T-helper 2 cell treated with Interferon-gamma antibody and Interleukin-4, amounts not matched to agents 5 μg/mL and 100 μg/mL, for 36 hours (primary cell): ENCODE data around the gene ATP2B2.

Experiments used
- DNase-seq: peaks from one replicate; pipeline ENCODE4 v3.0.0; 2021; ENCODE audit warnings: low spot score
- H3K27ac Mint-ChIP-seq: one replicate; pipeline ENCODE4 v1.8.0; 2021; ENCODE audit warnings: mild to moderate bottlenecking, mixed read lengths
- H3K27me3 Mint-ChIP-seq: one replicate; pipeline ENCODE4 v1.8.0; 2021; ENCODE audit warnings: low read depth, mixed read lengths
- H3K36me3 Mint-ChIP-seq: one replicate; pipeline ENCODE4 v1.8.0; 2021; ENCODE audit warnings: low read depth, mixed read lengths
- H3K4me1 Mint-ChIP-seq: one replicate; pipeline ENCODE4 v1.8.0; 2021; ENCODE audit warnings: low read depth, mixed read lengths
- H3K4me3 Mint-ChIP-seq: one replicate; pipeline ENCODE4 v1.8.0; 2022; ENCODE audit warnings: mild to moderate bottlenecking, moderate library complexity, mixed read lengths
- H3K9me3 Mint-ChIP-seq: one replicate; pipeline ENCODE4 v1.8.0; 2021; ENCODE audit warnings: mixed read lengths

ATP2B2 gene

GRCh38 chr3:10457560-10457959 is 47.8 kb downstream of the ATP2B2 start:
- no peak overlapping the region for H3K27ac Mint-ChIP-seq

GRCh38 chr3:10456981-10457380 is 48.4 kb downstream of the ATP2B2 start:
- DNase-seq, result no peak
- Mint-ChIP-seq H3K27me3 (peaks cover 11% of the 10 kb centered on the region), H3K9me3 (no peaks in the 10 kb centered on the region), H3K4me1 (no peaks in the 10 kb centered on the region), H3K4me3 (no peak overlapping the region), H3K36me3 (no peaks in the 10 kb centered on the region), H3K27ac (no peak overlapping the region)

More at GRCh38 chr3:10457560-10457959, 47.8 kb downstream of the ATP2B2 start:
- Mint-ChIP-seq H3K4me3 (no peak overlapping the region), H3K36me3 (no peaks in the 10 kb centered on the region), H3K4me1 (no peaks in the 10 kb centered on the region), H3K27me3 (peaks cover 10% of the 10 kb centered on the region), H3K9me3 (no peaks in the 10 kb centered on the region)
- no peak for DNase-seq

DNA sequence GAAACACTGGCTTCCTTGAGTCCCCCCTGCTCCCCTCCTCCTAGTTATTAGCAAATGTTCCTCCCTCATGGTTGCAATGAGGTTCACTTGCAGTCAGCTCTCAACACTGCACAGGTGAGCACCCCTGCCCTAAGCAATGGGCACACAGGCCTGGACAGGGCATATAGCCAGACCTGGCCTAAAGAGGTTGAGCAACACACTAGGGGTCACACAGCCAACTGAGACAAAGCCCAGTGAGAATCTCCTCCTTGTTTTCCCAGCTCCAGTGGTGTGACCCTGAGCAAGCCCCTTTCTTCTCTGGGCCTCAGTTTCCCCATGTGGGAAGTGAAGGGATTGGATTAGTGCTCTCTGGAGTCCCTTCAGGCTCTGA is 49.9 kb downstream of the ATP2B2 start:
- H3K27ac Mint-ChIP-seq, result no peak overlapping the region

GRCh38 chr3:10454907-10455544 is 50.4 kb downstream of the ATP2B2 start:
- Mint-ChIP-seq H3K27me3 (peaks cover 13% of the 10 kb centered on the region), H3K36me3 (no peaks in the 10 kb centered on the region), H3K4me1 (no peaks in the 10 kb centered on the region), H3K27ac (no peak overlapping the region), H3K9me3 (no peaks in the 10 kb centered on the region), H3K4me3 (no peak overlapping the region)
- DNase-seq, result no peak

More for the DNA sequence above, 49.9 kb downstream of the ATP2B2 start:
- H3K36me3 Mint-ChIP-seq, result no peaks in the 10 kb centered on the region
- DNase-seq, result no peak
- no peak overlapping the region for H3K4me3 Mint-ChIP-seq
- H3K4me1 Mint-ChIP-seq, result no peaks in the 10 kb centered on the region
- no peaks in the 10 kb centered on the region for H3K9me3 Mint-ChIP-seq
- H3K27me3 Mint-ChIP-seq, result peaks cover 13% of the 10 kb centered on the region

DNA sequence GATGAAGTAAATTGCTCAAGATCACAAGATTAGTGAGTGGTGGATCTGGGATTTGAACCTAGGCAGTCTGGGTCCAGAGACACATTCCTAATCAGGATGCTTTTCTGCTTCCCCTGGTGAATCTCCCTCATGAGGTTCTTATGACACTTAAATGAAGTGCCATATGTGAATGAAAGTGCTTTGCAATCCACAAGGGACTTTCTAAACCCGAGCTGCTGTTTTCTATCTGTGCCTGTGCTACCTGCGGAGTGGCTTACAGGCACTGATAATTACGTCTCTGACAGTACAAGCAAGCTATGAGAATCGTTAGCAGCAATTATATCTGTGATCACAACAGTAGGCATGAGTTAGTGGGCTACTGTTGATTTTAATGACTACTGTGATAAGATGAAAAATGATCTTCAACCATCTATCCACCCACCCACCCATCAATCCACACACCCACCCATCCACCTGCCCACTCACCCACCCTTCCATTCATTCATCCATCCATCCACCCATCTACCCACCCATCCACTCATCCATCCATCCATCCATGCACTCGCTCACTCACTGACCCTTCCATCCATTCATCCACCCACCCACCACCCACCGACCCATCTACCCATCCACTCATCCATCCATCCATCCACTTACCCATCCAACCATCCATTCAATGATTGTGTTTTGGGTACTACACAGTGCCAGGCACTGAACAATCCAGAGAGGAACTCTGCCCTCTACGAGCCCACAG is 51.8 kb downstream of the ATP2B2 start:
- no peak overlapping the region for H3K27ac Mint-ChIP-seq
- DNase-seq, result no peak
- H3K9me3 Mint-ChIP-seq, result no peaks in the 10 kb centered on the region

DNA sequence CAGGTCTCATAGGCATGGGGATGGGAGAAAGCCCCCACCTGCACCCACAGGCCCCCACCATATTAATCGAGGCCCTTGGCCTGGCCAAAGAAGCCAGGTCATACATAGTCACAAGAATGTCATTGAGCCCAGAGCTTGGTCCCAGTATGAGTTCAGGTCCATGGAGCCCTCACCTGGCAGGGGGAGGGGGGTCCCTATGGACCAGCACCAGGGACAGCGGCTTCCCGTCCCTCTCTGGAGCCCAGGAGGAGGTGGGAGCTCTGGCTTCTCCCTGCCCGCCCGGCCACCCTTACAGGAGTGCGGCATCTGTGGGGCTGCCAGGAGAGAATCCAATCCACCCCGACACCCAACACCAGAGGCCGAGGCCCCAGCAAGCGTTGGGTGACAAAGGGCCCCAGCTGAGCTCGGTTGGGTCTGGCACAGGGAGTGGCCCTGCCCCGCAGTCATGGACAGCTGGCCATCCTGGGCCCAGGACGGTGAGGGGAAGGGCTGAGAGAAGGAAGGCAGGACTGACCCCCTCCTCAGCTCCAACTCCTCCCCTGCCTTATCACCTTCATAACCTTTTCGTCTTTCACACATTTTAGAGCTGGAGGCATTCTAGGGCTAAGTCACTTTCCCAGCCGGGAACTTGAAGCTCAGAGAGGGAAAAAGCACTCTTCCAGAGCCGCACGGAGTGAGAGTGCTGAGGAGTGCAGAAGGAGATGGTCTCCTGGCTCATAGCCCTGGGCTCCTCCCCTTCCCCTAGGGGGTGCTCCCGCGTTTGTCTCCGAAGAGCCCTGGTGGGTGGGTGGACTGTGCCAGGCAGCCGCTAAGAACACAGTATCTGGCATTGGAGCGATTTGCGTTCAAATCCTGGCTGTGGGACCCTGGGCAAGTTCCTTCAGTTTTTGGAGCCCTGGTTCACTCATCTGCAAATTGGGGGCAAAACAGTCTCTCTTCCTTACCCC is 54.6 kb downstream of the ATP2B2 start:
- Mint-ChIP-seq H3K9me3 (no peaks in the 10 kb centered on the region), H3K27me3 (peaks cover 12% of the 10 kb centered on the region), H3K4me3 (no peak overlapping the region), H3K27ac (no peak overlapping the region), H3K36me3 (no peaks in the 10 kb centered on the region), H3K4me1 (no peaks in the 10 kb centered on the region)
- no peak for DNase-seq

More for the DNA sequence above, 51.8 kb downstream of the ATP2B2 start:
- H3K36me3 Mint-ChIP-seq, result no peaks in the 10 kb centered on the region
- peaks cover 13% of the 10 kb centered on the region for H3K27me3 Mint-ChIP-seq
- no peak overlapping the region for H3K4me3 Mint-ChIP-seq
- H3K4me1 Mint-ChIP-seq, result no peaks in the 10 kb centered on the region

GRCh38 chr3:10449436-10449835 is 56.0 kb downstream of the ATP2B2 start:
- Mint-ChIP-seq H3K27ac (no peak overlapping the region), H3K27me3 (peaks cover 8% of the 10 kb centered on the region), H3K9me3 (no peaks in the 10 kb centered on the region), H3K4me3 (no peak overlapping the region), H3K4me1 (no peaks in the 10 kb centered on the region), H3K36me3 (no peaks in the 10 kb centered on the region)
- no peak for DNase-seq

DNA sequence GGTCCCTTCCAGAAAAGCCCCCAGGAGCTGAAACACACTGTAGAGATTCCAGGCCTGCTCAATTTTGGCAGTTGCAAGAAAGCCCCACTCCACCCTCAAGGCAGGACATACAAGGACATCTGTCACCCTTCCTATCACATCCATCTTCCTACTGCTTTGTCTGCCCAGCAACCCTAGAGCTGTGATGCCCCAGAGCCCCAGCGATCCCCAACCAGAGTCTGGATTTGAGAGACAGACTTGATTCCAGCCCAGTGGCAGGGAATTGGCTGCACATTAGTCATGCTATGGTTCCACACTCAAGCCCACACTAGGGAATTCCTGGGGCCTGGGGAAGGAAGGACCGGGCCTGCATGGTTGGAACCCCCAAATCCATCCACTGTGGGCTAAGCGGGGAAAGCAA is 56.8 kb downstream of the ATP2B2 start:
- Mint-ChIP-seq H3K4me1 (no peaks in the 10 kb centered on the region), H3K4me3 (no peak overlapping the region), H3K27ac (no peak overlapping the region), H3K9me3 (no peaks in the 10 kb centered on the region), H3K36me3 (no peaks in the 10 kb centered on the region), H3K27me3 (peaks cover 10% of the 10 kb centered on the region)
- DNase-seq, result no peak

GRCh38 chr3:10447527-10448260 is 57.7 kb downstream of the ATP2B2 start:
- no peak overlapping the region for H3K4me3 Mint-ChIP-seq
- H3K27ac Mint-ChIP-seq, result no peak overlapping the region
- no peak for DNase-seq
- H3K9me3 Mint-ChIP-seq, result no peaks in the 10 kb centered on the region
- H3K27me3 Mint-ChIP-seq, result peaks cover 10% of the 10 kb centered on the region
- H3K36me3 Mint-ChIP-seq, result no peaks in the 10 kb centered on the region
- no peaks in the 10 kb centered on the region for H3K4me1 Mint-ChIP-seq

GRCh38 chr3:10447110-10447509 is 58.3 kb downstream of the ATP2B2 start:
- H3K4me1 Mint-ChIP-seq, result no peaks in the 10 kb centered on the region
- H3K36me3 Mint-ChIP-seq, result no peaks in the 10 kb centered on the region
- H3K27ac Mint-ChIP-seq, result no peak overlapping the region
- H3K4me3 Mint-ChIP-seq, result no peak overlapping the region
- H3K27me3 Mint-ChIP-seq, result peaks cover 8% of the 10 kb centered on the region
- H3K9me3 Mint-ChIP-seq, result no peaks in the 10 kb centered on the region
- no peak for DNase-seq

DNA sequence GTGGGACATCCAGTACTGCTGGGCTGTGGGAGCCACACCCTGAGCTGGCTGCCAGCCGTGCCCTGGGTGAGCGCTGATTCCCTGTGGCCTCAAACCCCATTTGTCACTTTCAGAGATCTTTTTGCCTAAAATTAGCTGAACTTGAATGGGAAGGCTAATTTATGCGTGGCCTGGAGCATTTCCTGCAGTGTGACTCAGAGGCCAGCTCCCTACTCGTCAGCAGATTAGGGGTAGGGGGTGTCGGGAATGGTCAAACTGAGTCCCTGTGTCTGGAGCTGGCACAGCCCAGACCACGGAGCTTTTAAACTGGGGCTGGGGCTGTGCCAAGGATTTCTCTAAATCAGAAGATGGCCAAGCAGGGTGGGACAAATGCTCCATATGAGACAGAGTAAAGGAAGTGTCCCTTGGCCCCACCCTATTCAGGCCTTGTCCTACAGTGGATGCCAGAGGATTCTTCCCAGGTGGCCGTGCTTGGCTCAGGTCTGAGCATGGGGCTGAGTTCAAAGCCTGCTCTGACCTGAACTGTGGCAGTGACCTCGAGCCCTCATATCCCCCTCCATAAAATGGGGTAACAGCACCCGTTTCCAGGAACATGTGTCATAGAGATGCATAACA is 59.7 kb downstream of the ATP2B2 start:
- DNase-seq, result no peak
- Mint-ChIP-seq H3K27me3 (peaks cover 5% of the 10 kb centered on the region), H3K36me3 (no peaks in the 10 kb centered on the region), H3K4me1 (no peaks in the 10 kb centered on the region), H3K27ac (no peak overlapping the region), H3K4me3 (no peak overlapping the region), H3K9me3 (no peaks in the 10 kb centered on the region)

DNA sequence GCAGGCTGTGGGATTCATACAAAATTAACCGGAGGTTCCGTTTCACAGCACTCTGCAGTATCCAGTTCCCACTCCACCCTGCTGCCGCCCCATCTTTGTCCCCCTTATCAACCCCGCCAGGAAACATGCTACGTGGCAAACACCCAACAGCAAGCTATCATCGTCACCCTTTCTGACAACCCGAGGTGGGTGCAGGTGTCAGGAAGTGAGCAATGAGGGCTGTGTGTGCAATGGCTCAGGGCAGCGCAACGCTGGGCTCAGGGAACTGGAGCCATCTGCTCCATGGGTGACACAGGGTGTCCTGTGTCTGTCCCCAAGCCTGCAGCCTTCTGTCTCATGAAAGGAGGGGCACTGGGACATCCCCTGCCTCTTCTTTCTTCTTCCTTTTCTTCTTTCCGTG is 60.9 kb downstream of the ATP2B2 start:
- Mint-ChIP-seq H3K27me3 (peaks cover 5% of the 10 kb centered on the region), H3K9me3 (no peaks in the 10 kb centered on the region), H3K27ac (no peak overlapping the region), H3K4me3 (no peak overlapping the region), H3K4me1 (no peaks in the 10 kb centered on the region), H3K36me3 (no peaks in the 10 kb centered on the region)
- no peak for DNase-seq

- H3K27ac Mint-ChIP-seq, result no peak overlapping the region
- no peaks in the 10 kb centered on the region for H3K4me1 Mint-ChIP-seq
- H3K27me3 Mint-ChIP-seq, result peaks cover 5% of the 10 kb centered on the region
- DNase-seq, result no peak
- no peaks in the 10 kb centered on the region for H3K36me3 Mint-ChIP-seq
- H3K9me3 Mint-ChIP-seq, result no peaks in the 10 kb centered on the region
- no peak overlapping the region for H3K4me3 Mint-ChIP-seq
These were observed 61.3 kb downstream of the ATP2B2 start for GRCh38 chr3:10444110-10444429.
